SU-DHL-6 (cell line): ENCODE data around the gene ALKBH6.

ENCODE experiments used
- EZH2phosphoT487 ChIP-seq: fragments of 200-600 bp; sonication (generic), shearing (Covaris generic); conservative IDR thresholded peaks from 2 replicates; pipeline ENCODE4 v1.6.1; 2018; ENCODE audit warnings: mild to moderate bottlenecking, antibody characterized with exemption, low read length, moderate library complexity, mixed read lengths
- TF ChIP-seq, protein P1 (sequence below): fragments of 200-600 bp; sonication (generic); IDR thresholded peaks from one replicate; pipeline ENCODE4 v1.5.1; 2017; ENCODE audit warnings: antibody characterized with exemption, mild to moderate bottlenecking, low read length, moderate library complexity; ENCODE audit not compliant: insufficient read depth, poor library complexity, severe bottlenecking

DNA sequence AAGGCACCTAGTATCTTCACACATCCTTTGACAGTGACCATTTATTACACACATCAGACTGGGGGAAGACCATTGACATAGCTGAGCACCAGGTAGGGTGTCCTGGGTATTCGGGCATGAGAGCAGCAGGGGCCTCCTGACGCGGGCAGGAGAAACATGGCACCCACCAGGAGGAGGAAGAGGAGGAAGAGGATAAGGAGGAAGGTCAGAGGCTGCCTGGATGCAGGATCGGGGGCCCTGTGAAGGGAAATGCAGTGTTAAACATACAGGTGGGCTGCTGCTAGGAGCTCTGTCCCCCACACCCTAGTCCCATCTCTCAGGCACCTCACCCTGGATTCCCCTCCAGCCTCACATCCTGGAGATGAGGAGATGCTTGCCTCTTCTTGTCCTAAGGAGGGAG is 10.7 kb downstream of the ALKBH6 start:
- TF ChIP-seq, protein P1, sequence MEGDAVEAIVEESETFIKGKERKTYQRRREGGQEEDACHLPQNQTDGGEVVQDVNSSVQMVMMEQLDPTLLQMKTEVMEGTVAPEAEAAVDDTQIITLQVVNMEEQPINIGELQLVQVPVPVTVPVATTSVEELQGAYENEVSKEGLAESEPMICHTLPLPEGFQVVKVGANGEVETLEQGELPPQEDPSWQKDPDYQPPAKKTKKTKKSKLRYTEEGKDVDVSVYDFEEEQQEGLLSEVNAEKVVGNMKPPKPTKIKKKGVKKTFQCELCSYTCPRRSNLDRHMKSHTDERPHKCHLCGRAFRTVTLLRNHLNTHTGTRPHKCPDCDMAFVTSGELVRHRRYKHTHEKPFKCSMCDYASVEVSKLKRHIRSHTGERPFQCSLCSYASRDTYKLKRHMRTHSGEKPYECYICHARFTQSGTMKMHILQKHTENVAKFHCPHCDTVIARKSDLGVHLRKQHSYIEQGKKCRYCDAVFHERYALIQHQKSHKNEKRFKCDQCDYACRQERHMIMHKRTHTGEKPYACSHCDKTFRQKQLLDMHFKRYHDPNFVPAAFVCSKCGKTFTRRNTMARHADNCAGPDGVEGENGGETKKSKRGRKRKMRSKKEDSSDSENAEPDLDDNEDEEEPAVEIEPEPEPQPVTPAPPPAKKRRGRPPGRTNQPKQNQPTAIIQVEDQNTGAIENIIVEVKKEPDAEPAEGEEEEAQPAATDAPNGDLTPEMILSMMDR: no peak
- no peak for TF ChIP-seq EZH2phosphoT487
